ENCODE measurements around the gene CDKN2C. TPM values are rescaled to one million over a fixed set of nuclear protein-coding genes. Genes with fewer than 3 reads are reported as not detected.
A peak's percentile ranks its signal among the peaks of the same experiment; 100 is the strongest.

CDKN2C gene
- 2.8 and 4.5 TPM in 2 replicates for total RNA-seq
- polyA plus RNA-seq, result 2.2 and 3.2 TPM in 2 replicates

DNA sequence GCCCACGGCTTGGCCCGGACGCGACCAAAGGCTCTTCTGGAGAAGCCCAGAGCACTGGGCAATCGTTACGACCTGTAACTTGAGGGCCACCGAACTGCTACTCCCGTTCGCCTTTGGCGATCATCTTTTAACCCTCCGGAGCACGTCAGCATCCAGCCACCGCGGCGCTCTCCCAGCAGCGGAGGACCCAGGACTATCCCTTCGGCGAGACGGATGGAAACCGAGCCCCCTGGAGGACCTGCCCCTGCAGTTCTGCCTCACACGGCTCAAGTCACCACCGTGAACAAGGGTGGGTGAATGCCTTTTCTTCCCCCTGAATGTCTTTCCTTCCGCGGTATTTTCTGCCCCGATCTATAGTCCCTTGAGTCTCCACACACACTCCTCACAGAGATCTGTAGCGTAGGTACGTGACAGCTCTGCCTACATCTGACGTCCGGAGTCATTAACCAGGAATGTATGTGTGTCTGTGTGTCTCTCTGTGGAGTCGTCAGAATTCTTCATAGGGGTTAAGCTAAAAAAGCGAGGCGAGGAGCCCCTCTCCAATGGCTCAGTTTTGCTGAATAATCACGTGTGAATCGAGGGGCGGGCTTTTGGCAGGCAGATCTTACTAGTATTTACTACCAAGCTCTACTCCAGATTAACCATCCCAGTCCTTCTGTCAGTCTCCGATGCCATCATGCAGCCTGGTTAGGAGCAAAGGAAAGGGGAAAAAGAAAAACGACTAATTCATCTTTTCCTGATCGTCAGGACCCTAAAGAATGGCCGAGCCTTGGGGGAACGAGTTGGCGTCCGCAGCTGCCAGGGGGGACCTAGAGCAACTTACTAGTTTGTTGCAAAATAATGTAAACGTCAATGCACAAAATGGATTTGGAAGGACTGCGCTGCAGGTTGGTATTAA is at the start of gene CDKN2C:
CDKN2C (plus strand) TSS at position 635 of the 898 bp plus-strand sequence; CDS start at position 759, 124 bp downstream.
- H3K27ac ChIP-seq, result peak within 1 kb of the TSS; percentile 54
- H3K36me3 ChIP-seq (replicated peaks; ENCODE audit: insufficient read depth, low read depth), result no peaks in the 10 kb centered on the region
- no peaks in the 10 kb centered on the region for H3K9me2 ChIP-seq (replicated peaks; ENCODE audit: insufficient read depth)
- H3K4me2 ChIP-seq, result peak within 1 kb of the TSS; percentile 98
- H3K79me2 ChIP-seq, result no peaks in the 10 kb centered on the region
- H3K9me3 ChIP-seq (ENCODE audit: low read depth), result no peaks in the 10 kb centered on the region
- no peaks in the 10 kb centered on the region for H4K20me1 ChIP-seq (ENCODE audit: insufficient read depth, poor library complexity, severe bottlenecking)
- H2AFZ ChIP-seq, result peak within 1 kb of the TSS; percentile 59
- peaks cover 53% of the 10 kb centered on the region for H3K27me3 ChIP-seq
- DNase-seq (ENCODE audit: low spot score), result peak; percentile 56
- H3K4me1 ChIP-seq (ENCODE audit: insufficient read depth), result peaks cover 9% of the 10 kb centered on the region
- H3K4me3 ChIP-seq, result peak within 1 kb of the TSS; percentile 71
- peak; percentile 48 for TF ChIP-seq EZH2 (IDR thresholded peaks at IDR 0.05; ENCODE audit: borderline replicate concordance)
- TF ChIP-seq EZH2phosphoT487 (IDR thresholded peaks at IDR 0.05; ENCODE audit: low read depth, severe bottlenecking, unreplicated experiment), result peak; percentile 9
- TF ChIP-seq, protein P1, sequence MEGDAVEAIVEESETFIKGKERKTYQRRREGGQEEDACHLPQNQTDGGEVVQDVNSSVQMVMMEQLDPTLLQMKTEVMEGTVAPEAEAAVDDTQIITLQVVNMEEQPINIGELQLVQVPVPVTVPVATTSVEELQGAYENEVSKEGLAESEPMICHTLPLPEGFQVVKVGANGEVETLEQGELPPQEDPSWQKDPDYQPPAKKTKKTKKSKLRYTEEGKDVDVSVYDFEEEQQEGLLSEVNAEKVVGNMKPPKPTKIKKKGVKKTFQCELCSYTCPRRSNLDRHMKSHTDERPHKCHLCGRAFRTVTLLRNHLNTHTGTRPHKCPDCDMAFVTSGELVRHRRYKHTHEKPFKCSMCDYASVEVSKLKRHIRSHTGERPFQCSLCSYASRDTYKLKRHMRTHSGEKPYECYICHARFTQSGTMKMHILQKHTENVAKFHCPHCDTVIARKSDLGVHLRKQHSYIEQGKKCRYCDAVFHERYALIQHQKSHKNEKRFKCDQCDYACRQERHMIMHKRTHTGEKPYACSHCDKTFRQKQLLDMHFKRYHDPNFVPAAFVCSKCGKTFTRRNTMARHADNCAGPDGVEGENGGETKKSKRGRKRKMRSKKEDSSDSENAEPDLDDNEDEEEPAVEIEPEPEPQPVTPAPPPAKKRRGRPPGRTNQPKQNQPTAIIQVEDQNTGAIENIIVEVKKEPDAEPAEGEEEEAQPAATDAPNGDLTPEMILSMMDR (IDR thresholded peaks at IDR 0.05; ENCODE audit: poor library complexity), result peak; percentile 10
- 1% methylated on average over 44 of the region's 44 CpGs for WGBS (ENCODE audit: low lambda C conversion rate, missing lambda C conversion rate)

DNA sequence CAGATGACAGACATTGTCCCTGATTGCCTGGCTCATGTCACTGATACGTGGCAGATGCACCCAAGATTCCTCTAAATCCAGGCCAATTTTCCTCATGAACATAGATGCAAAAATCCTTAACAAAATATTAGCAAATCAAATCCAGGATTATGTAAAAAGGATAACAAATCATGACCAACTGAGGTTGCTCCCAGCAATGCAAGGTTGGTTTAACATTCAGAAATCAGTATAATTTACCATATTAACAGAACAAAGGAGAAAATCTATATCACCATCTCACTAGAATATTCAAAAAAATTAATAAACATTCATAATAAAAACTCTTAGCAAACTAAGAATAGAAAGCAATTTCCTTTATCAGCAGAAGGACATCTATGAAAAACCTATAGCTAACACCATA is 49.6 kb upstream of the CDKN2C start:
- Histone ChIP-seq H3K4me1 (ENCODE audit: insufficient read depth) (no peaks in the 10 kb centered on the region), H3K36me3 (replicated peaks; ENCODE audit: insufficient read depth, low read depth) (no peaks in the 10 kb centered on the region), H4K20me1 (ENCODE audit: insufficient read depth, poor library complexity, severe bottlenecking) (no peaks in the 10 kb centered on the region), H3K27me3 (no peaks in the 10 kb centered on the region), H3K9me2 (replicated peaks; ENCODE audit: insufficient read depth) (no peaks in the 10 kb centered on the region), H3K9me3 (ENCODE audit: low read depth) (peaks cover 7% of the 10 kb centered on the region), H3K4me3 (no peak overlapping the region), H3K79me2 (peaks cover 77% of the 10 kb centered on the region), H3K4me2 (no peak overlapping the region), H3K27ac (no peak overlapping the region), H2AFZ (no peak overlapping the region)
- 96% methylated on average over 1 of the region's 1 CpG for WGBS (ENCODE audit: low lambda C conversion rate, missing lambda C conversion rate)
- TF ChIP-seq, protein P1 (IDR thresholded peaks at IDR 0.05; ENCODE audit: poor library complexity), result no peak
- TF ChIP-seq EZH2phosphoT487 (IDR thresholded peaks at IDR 0.05; ENCODE audit: low read depth, severe bottlenecking, unreplicated experiment) (no peak), EZH2 (IDR thresholded peaks at IDR 0.05; ENCODE audit: borderline replicate concordance) (no peak)
- no peak for DNase-seq (ENCODE audit: low spot score)

DNA sequence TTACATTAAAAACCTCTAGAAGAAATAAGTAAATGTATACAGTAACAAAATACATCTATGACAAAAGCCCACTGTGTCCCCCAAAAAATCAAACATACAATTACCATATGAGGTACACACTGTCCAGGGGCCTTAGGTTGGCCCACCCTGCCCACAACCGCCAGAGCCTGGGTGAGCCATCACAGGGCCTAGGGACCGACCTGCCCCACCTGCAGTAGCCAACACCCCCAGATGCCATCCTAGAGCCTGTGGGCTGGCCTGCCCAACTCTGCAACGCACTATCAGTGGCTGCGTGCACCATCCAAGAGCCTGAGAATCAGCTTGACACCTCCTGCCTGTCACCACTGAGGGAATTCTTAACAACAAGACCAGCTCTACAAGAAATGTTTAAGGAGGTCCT is 49.0 kb upstream of the CDKN2C start:
- H3K79me2 ChIP-seq, result peaks cover 76% of the 10 kb centered on the region
- TF ChIP-seq EZH2 (IDR thresholded peaks at IDR 0.05; ENCODE audit: borderline replicate concordance) (no peak), EZH2phosphoT487 (IDR thresholded peaks at IDR 0.05; ENCODE audit: low read depth, severe bottlenecking, unreplicated experiment) (no peak)
- TF ChIP-seq, protein P1 (IDR thresholded peaks at IDR 0.05; ENCODE audit: poor library complexity), result no peak
- no peaks in the 10 kb centered on the region for H3K9me2 ChIP-seq (replicated peaks; ENCODE audit: insufficient read depth)
- no peak for DNase-seq (ENCODE audit: low spot score)
- H3K36me3 ChIP-seq (replicated peaks; ENCODE audit: insufficient read depth, low read depth), result no peaks in the 10 kb centered on the region
- WGBS (ENCODE audit: low lambda C conversion rate, missing lambda C conversion rate), result 98% methylated on average over 4 of the region's 4 CpGs
- no peaks in the 10 kb centered on the region for H4K20me1 ChIP-seq (ENCODE audit: insufficient read depth, poor library complexity, severe bottlenecking)
- H3K4me1 ChIP-seq (ENCODE audit: insufficient read depth), result no peaks in the 10 kb centered on the region
- no peak overlapping the region for H2AFZ ChIP-seq
- no peak overlapping the region for H3K27ac ChIP-seq
- no peaks in the 10 kb centered on the region for H3K27me3 ChIP-seq
- H3K4me2 ChIP-seq, result no peak overlapping the region
- no peak overlapping the region for H3K4me3 ChIP-seq
- peaks cover 7% of the 10 kb centered on the region for H3K9me3 ChIP-seq (ENCODE audit: low read depth)
